ENCODE results near the gene C18orf32.

DNA sequence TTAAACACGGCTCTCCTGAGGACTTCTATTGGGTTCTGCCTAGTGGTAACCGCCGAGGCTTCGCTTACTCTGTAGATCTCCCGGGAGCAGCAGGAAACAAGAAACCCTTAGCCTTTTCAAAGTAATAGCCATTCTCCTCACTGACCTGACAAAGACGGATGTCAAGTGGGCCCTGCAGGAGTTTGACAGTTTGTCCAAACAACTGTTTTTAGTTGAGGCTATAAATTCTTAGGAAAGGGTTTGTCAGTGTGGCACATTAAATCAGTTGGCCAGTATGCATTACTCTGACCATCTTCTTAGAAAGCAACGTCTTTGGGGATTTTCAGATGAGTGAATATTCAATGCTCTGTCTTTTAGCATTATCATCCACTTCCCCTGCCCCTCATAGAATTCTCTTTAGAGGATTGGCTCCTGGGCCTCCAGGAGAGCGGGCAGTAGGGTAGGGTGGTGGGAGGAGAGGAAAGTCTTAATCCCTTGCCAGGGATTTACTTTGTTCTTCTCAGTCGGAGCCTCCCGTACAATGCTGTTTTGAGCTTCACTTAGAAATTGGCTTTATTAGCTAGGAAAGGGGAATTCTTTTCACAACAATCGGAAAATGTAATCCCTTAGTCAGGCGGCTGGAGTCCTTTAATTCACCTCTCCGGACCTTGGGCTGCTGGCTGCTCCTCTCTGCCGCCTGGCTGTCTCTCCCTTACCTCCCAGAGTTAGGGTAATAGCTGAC lies 13.3 kb upstream of the C18orf32 start:
- TF ChIP-seq TAF1 (IDR thresholded peaks at IDR 0.05; ENCODE audit: borderline replicate concordance, insufficient read depth, low read length) = no peak
- TF ChIP-seq, protein P1, sequence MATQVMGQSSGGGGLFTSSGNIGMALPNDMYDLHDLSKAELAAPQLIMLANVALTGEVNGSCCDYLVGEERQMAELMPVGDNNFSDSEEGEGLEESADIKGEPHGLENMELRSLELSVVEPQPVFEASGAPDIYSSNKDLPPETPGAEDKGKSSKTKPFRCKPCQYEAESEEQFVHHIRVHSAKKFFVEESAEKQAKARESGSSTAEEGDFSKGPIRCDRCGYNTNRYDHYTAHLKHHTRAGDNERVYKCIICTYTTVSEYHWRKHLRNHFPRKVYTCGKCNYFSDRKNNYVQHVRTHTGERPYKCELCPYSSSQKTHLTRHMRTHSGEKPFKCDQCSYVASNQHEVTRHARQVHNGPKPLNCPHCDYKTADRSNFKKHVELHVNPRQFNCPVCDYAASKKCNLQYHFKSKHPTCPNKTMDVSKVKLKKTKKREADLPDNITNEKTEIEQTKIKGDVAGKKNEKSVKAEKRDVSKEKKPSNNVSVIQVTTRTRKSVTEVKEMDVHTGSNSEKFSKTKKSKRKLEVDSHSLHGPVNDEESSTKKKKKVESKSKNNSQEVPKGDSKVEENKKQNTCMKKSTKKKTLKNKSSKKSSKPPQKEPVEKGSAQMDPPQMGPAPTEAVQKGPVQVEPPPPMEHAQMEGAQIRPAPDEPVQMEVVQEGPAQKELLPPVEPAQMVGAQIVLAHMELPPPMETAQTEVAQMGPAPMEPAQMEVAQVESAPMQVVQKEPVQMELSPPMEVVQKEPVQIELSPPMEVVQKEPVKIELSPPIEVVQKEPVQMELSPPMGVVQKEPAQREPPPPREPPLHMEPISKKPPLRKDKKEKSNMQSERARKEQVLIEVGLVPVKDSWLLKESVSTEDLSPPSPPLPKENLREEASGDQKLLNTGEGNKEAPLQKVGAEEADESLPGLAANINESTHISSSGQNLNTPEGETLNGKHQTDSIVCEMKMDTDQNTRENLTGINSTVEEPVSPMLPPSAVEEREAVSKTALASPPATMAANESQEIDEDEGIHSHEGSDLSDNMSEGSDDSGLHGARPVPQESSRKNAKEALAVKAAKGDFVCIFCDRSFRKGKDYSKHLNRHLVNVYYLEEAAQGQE (IDR thresholded peaks at IDR 0.05; ENCODE audit: insufficient read depth in 1 of 2, low read depth in 2 of 2, low read length in 2 of 2) = no peak
- no peak for TF ChIP-seq POLR2AphosphoS5 (IDR thresholded peaks at IDR 0.05; ENCODE audit: low read depth, low read length)
- no peak for TF ChIP-seq SIN3A (IDR thresholded peaks at IDR 0.05; ENCODE audit: borderline replicate concordance, insufficient read depth, low read length)
- TF ChIP-seq FOXP2 (optimal IDR thresholded peaks at IDR 0.05; ENCODE audit: borderline replicate concordance, extremely low read depth, extremely low read length, insufficient read depth) = no peak

Data from PFSK-1 (cell line).